ENCODE data around the gene DLAT.
"Not testable (repeated sequence)": the region's sequence is repeated elsewhere in the genome, so short reads cannot be mapped to it uniquely, and the experiment has no call there.

Gene DLAT

DNA sequence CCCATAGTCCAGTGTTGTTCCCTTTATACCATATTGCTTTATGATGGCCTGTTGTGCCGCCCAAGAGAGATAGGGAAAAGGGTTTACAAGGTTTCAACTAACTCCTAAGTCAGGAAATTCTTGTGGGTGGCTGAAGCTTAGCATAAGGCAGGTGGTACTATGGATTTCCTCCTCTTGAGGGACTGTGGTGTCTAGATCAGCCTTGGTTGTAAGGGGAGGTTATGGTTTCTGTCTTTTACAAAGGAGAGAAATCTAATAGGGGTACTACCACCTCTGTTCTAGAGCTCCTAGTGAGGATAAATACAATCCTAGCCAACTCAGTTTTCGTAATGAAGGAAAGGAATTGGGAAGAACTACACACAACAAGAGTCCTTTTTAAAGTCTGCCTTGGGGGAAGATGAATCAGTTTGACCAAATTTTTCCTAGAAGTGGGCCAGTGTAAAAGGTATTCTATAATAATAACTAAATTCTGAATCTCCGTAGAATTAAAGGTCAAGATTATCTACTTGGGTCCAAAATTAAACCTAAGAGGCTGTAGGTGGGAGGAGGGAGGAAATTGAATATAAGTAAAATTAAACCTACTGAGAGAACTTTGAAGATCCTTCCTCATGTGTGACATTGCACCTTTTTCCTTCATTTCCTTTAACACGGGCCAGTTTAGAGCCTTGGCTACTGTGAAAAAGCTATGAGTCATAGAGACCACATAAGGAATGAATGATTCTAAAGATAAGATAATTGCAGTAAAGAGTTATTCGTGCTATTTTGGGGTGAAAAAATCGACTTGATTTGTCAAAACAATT lies 17.2 kb downstream of the DLAT start:
- DNase-seq: peak; percentile 54
- in situ Hi-C loops (cut with MboI; ENCODE audit: low pct_unique_long_range_greater_than_20kb, low sequenced_read_pairs): no loop called here

DNA sequence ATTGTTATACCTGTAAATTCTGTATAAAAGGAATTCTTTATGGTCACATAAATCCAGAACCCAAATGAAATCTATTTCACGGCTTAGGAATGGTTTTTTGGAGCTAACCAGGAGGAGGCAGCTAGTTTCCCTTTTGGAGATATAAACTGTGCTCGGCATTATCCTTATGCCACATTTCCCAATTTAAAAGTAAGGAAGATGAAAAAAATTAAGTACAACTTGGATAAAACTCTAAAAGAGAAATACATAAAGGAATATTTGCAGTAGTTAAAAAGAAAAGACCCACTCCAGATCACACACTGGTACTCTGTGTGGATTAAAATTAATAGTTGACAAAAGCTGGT lies 17.7 kb downstream of the DLAT start:
- no peak for DNase-seq
- in situ Hi-C loops (cut with MboI; ENCODE audit: low pct_unique_long_range_greater_than_20kb, low sequenced_read_pairs): no loop called here

- in situ Hi-C loops (cut with MboI; ENCODE audit: low pct_unique_long_range_greater_than_20kb, low sequenced_read_pairs): no loop called here
- no peak for DNase-seq
These were observed 19.8 kb downstream of the DLAT start for GRCh38 chr11:112044961-112045360.

DNA sequence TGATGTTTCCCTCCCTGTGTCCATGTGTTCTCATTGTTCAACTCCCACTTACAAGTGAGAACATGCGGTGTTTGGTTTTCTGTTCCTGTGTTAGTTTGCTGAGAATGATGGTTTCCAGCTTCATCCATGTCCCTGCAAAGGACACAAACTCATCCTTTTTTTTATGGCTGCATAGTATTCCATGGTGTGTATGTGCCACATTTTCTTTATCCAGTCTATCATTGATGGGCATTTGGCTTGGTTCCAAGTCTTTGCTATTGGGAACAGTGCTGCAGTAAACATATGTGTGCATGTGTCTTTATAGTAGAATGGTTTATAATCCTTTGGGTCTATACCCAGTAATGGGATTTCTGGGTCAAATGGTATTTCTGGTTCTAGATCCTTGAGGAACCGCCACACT lies 21.4 kb downstream of the DLAT start:
- in situ Hi-C loops (cut with MboI; ENCODE audit: low pct_unique_long_range_greater_than_20kb, low sequenced_read_pairs); DNase-seq: not testable (repeated sequence)

GRCh38 chr11:112048256-112048655 lies 23.0 kb downstream of the DLAT start:
- DNase-seq; in situ Hi-C loops (cut with MboI; ENCODE audit: low pct_unique_long_range_greater_than_20kb, low sequenced_read_pairs): not testable (repeated sequence)

GRCh38 chr11:112049777-112050176 lies 24.6 kb downstream of the DLAT start:
- in situ Hi-C loops (cut with MboI; ENCODE audit: low pct_unique_long_range_greater_than_20kb, low sequenced_read_pairs): no loop called here
- no peak for DNase-seq

GRCh38 chr11:112050721-112051120 lies 25.5 kb downstream of the DLAT start:
- DNase-seq: no peak
- in situ Hi-C loops (cut with MboI; ENCODE audit: low pct_unique_long_range_greater_than_20kb, low sequenced_read_pairs): no loop called here

DNA sequence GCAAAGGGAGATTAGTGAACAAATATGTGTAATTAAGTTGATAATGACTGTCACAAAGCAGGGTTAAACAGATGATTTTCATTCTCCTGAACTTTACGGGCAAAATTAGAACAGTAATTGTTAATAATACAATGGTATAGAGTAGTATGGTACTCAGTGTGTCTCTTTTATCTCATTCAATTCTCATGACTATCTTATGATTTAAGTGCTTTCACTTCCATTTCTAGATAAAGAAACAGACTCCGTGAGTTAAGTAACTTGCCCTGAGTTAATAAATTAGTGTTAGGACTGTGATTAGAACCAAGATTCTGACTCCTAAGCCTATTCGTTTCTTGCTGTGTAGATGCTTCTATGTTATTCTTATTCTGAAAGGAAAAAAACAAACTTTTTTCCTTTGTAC lies 26.6 kb downstream of the DLAT start:
- no peak for DNase-seq

DNA sequence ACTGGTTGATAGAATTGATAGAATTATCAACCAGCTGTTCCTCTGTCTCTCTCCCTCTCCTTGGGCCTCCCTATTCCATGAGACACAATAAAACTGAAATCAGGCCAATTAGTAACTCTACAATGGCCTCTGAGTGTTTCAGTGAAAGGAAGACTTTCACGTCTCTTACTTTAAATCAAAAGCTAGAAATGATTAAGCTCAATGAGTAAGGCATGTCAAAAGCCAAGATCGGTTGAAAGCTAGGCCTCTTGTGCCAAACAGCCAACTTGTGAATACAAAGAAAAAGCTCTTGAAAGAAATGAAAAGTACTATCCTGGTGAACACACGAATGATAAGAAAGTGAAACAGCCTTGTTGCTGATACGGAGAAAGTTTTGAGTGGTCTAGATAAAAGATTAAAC lies 32.0 kb downstream of the DLAT start:
- in situ Hi-C loops (cut with MboI; ENCODE audit: low pct_unique_long_range_greater_than_20kb, low sequenced_read_pairs): no loop called here
- no peak for DNase-seq

More for the DNA sequence above, 26.6 kb downstream of the DLAT start:
- in situ Hi-C loops (cut with MboI; ENCODE audit: low pct_unique_long_range_greater_than_20kb, low sequenced_read_pairs): no loop called here

- no peak for DNase-seq
- in situ Hi-C loops (cut with MboI; ENCODE audit: low pct_unique_long_range_greater_than_20kb, low sequenced_read_pairs): no loop called here
These were observed 32.9 kb downstream of the DLAT start for GRCh38 chr11:112058103-112058502.

DNA sequence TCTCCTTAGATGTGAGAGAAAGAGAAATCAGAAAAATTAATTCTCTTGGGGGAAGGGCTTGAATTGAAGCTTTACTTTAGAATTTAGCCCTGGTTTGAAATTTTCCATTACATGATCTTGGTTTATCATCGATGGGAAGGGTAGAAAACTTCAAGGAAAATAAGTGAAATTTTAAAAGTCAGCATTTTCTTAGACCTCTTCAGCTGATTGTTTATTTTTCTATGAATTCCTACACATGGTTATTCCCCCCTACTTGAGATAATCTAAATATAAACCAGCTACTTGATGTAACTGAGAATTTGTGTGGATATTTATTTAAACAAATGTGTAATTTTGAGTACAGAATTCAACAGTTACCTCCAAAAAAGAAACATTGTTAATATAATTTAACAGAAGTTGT lies 37.7 kb downstream of the DLAT start:
- in situ Hi-C loops (cut with MboI; ENCODE audit: low pct_unique_long_range_greater_than_20kb, low sequenced_read_pairs): no loop called here
- DNase-seq: no peak

GRCh38 chr11:112073941-112074811 lies 49.0 kb downstream of the DLAT start, which contains the start of the genes NKAPD1 and PIH1D2:
TSS of gene NKAPD1 (plus strand) at chr11:112074299. CDS start at chr11:112075575, 1,276 bp downstream.
TSS of gene PIH1D2 (minus strand) at chr11:112074017. CDS start at chr11:112073174, 843 bp downstream.
- in situ Hi-C loops (cut with MboI; ENCODE audit: low pct_unique_long_range_greater_than_20kb, low sequenced_read_pairs): no loop called here
- peak; percentile 92 for DNase-seq

DNA sequence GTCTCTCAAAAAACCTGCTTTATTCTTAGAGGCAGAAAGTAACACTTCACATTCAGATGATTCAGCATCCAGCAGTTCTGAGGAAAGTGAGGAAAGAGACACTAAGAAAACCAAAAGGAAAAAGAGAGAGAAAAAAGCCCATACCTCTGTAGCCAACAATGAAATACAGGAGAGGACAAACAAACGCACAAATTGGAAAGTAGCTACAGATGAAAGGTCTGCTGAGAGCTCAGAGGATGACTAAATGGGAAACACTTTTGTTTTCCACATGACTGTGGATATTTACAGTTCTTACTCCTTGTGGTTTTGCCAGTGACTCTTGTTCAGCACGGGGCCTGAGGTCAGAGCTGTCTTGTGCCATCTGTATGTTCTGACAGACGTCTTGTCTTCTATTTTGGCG lies 57.5 kb downstream of the DLAT start:
- in situ Hi-C loops (cut with MboI; ENCODE audit: low pct_unique_long_range_greater_than_20kb, low sequenced_read_pairs): no loop called here
- DNase-seq: no peak

DNA sequence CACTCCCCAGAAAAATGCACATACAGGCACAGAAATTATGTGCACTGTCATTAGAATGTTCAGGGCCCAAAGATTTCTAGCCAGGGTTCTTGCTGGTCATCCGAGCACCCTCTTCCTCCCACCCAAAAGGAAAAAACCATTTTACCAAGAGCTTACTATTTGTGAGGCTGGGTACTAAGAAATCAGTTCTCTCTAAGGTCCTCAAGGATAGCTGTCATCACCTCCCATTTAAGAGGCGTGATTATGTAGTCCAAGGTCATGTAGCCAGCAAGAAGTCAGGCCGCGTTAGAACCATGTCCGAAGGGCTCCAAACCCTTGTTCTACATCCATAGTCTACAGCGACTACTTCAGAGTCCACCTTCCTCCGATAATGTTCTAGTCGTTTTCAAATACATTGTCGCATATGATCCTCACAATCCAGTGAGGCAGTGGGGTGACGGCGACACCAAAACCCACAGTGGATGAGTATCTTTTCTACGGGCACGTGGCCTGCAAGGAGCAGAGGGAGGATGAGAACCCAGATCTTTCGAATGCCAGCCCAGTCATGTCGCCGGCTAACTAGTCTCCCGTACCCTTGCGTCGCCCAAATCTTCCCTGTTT lies 60.7 kb downstream of the DLAT start:
- DNase-seq: no peak
- in situ Hi-C loops (cut with MboI; ENCODE audit: low pct_unique_long_range_greater_than_20kb, low sequenced_read_pairs): no loop called here

- in situ Hi-C loops (cut with MboI; ENCODE audit: low pct_unique_long_range_greater_than_20kb, low sequenced_read_pairs): no loop called here
- DNase-seq: peak; percentile 97
These were observed 61.4 kb downstream of the DLAT start, which contains the start of the genes SDHD and TIMM8B for GRCh38 chr11:112086422-112087191. TSS of gene SDHD (plus strand) at chr11:112086873. CDS start at chr11:112086908, 35 bp downstream. TSS of gene TIMM8B (minus strand) at chr11:112086756. CDS start at chr11:112086723, 33 bp downstream.

DNA sequence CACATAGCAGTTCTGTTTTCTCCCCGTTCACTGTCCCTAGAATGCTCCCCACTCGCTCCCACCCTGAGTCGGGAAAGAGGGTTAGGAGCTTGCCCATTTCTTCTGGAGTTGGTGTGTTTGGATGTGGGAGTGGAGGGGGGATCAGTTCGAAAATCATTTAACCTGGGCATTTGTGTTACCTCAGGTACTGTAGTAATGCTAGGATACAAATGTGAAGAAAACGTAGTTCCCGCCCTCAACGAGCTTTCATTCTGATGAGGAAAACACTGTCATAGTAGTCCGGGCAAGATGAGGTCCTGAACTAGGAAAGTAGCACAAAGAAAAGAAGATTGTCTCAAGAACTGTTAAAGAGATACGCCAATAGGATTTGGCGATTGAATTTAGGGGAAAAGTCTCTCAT lies 62.0 kb downstream of the DLAT start:
- in situ Hi-C loops (cut with MboI; ENCODE audit: low pct_unique_long_range_greater_than_20kb, low sequenced_read_pairs): no loop called here
- DNase-seq: no peak

GRCh38 chr11:112095302-112095701 lies 70.1 kb downstream of the DLAT start:
- in situ Hi-C loops (cut with MboI; ENCODE audit: low pct_unique_long_range_greater_than_20kb, low sequenced_read_pairs): not testable (repeated sequence)

DNA sequence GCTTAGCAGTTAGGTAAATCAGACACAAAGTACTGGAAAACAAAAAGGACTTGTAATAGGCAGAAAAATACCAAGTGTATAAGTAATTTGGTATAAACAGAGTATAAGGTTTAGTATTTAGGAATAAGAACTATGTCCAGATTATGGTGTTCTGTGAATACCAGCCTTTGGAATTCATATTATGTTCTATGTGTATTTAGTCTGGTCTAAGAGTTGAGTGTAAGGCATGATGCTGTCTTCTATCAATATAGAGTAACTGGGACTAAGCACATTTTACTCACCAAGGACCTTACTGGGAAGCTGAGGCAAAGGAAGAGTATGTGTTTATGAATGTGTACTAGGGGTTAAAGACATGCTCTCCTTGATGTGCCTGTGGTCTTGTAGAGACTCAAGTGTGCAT lies 71.0 kb downstream of the DLAT start:
- in situ Hi-C loops (cut with MboI; ENCODE audit: low pct_unique_long_range_greater_than_20kb, low sequenced_read_pairs): no loop called here
- DNase-seq: no peak

More at GRCh38 chr11:112095302-112095701, 70.1 kb downstream of the DLAT start:
- DNase-seq: not testable (repeated sequence)

All from KBM-7 (cell line).